Activated T-cell treated with anti-CD3 and anti-CD28 coated beads, Interleukin-2, amount 50 U/mL, for 24 hours (primary cell): Measurements from ENCODE around the gene ELK1.
"Not testable (repeated sequence)": the region's sequence is repeated elsewhere in the genome, so short reads cannot be mapped to it uniquely, and the experiment has no call there.

ENCODE experiments used
- DNase-seq: peaks from one replicate; pipeline ENCODE4 v3.0.0-alpha.2; 2020
- H3K27ac Mint-ChIP-seq: 2 replicates; pipeline ENCODE4 v1.8.0; 2020; ENCODE audit warnings: mild to moderate bottlenecking, mixed read lengths
- H3K27me3 Mint-ChIP-seq: 2 replicates; pipeline ENCODE4 v1.8.0; 2020; ENCODE audit warnings: mixed read lengths
- H3K36me3 Mint-ChIP-seq: 2 replicates; pipeline ENCODE4 v1.8.0; 2020; ENCODE audit warnings: low read depth, mixed read lengths
- H3K4me1 Mint-ChIP-seq: 2 replicates; pipeline ENCODE4 v1.8.0; 2020; ENCODE audit warnings: low read depth, mixed read lengths
- H3K4me3 Mint-ChIP-seq: 2 replicates; pipeline ENCODE4 v1.8.0; 2020; ENCODE audit warnings: mild to moderate bottlenecking, moderate library complexity, mixed read lengths
- H3K9me3 Mint-ChIP-seq: 2 replicates; pipeline ENCODE4 v1.8.0; 2020; ENCODE audit warnings: mixed read lengths

The ELK1 gene, protein sequence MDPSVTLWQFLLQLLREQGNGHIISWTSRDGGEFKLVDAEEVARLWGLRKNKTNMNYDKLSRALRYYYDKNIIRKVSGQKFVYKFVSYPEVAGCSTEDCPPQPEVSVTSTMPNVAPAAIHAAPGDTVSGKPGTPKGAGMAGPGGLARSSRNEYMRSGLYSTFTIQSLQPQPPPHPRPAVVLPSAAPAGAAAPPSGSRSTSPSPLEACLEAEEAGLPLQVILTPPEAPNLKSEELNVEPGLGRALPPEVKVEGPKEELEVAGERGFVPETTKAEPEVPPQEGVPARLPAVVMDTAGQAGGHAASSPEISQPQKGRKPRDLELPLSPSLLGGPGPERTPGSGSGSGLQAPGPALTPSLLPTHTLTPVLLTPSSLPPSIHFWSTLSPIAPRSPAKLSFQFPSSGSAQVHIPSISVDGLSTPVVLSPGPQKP

DNA sequence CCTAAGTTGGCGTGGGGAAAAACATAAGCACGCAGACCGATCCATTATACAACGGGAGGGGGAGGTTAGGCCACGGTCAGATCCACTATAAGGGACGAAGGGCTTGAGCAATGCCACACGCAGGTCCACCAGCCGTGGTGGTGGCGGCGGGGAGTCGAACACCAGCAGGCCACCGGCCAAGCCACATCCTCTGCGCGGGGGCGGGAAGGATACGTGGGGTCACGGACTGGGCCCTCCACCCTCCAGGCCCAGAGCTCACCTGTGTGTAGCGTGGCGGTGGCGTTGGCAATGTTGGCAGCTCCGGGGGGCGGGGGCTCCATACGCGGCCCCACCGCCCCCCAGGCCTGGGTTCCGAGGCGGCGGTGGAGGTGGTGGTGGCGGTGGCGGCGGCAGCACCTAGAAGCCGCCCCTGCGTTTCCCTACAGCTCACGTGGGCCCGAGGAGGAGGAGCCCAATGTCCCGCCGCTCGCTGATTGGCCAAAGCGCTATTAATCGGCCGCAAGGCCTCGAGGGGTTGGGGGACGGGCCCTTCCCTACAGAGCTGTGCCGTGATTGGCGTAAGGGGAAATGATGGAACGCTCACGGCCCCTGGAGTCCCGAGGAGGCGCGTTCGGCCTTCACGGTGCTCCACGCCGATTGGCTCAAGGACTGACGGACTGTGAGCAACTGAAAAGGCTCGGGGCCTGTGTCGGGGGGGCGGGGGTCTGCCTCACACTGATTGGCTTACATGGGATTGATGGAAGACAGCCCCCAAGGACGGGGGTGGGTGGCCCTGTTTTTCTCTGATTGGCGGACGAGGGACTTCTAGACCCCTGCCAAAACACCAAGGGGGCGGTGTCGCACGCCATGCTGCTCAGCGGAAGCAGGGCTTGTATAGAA, at the start of gene ELK1:
TSS of gene ELK1 (minus strand) at position 400 of the 879 bp plus-strand sequence. CDS start 9,122 bp downstream, outside the sequence.
- no peaks in the 10 kb centered on the region for H3K9me3 Mint-ChIP-seq
- peaks cover 74% of the 10 kb centered on the region for H3K36me3 Mint-ChIP-seq
- peak; percentile 86 for DNase-seq
- H3K4me3 Mint-ChIP-seq = peak within 1 kb of the TSS; percentile 85
- peak within 1 kb of the TSS; percentile 92 for H3K27ac Mint-ChIP-seq
- peaks cover 28% of the 10 kb centered on the region for H3K27me3 Mint-ChIP-seq
- peaks cover 39% of the 10 kb centered on the region for H3K4me1 Mint-ChIP-seq

GRCh38 chrX:47697181-47697580, 46.8 kb upstream of the ELK1 start:
- no peak for DNase-seq
- H3K4me1 Mint-ChIP-seq = no peaks in the 10 kb centered on the region
- H3K27me3 Mint-ChIP-seq = peaks cover 57% of the 10 kb centered on the region
- H3K27ac Mint-ChIP-seq = no peak overlapping the region
- H3K36me3 Mint-ChIP-seq = no peaks in the 10 kb centered on the region
- H3K9me3 Mint-ChIP-seq = no peaks in the 10 kb centered on the region
- no peak overlapping the region for H3K4me3 Mint-ChIP-seq

DNA sequence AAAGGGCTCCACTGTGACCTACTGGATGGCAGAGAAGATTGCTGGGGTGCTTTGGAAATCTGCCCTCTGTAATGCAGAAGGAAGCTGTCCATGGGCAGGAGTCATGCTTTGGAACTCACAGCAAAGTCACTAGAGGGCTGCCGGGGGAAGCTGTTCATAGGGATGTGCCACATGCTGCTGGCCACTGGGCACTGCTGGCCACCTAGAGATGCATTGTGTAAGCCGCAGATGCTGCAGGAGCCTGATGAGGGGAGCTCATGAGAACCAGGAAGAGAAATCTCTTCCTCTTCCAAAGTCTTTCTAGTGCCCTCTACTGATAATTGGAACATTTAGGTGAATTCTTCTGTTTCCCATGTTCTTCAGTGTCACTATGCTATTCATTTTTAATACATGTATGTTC, 39.8 kb upstream of the ELK1 start:
- H3K4me3 Mint-ChIP-seq = no peak overlapping the region
- DNase-seq = no peak
- no peaks in the 10 kb centered on the region for H3K36me3 Mint-ChIP-seq
- H3K27ac Mint-ChIP-seq = no peak overlapping the region
- peaks cover 60% of the 10 kb centered on the region for H3K27me3 Mint-ChIP-seq
- H3K4me1 Mint-ChIP-seq = no peaks in the 10 kb centered on the region
- H3K9me3 Mint-ChIP-seq = no peaks in the 10 kb centered on the region

GRCh38 chrX:47687263-47687662, 36.9 kb upstream of the ELK1 start:
- no peaks in the 10 kb centered on the region for H3K4me1 Mint-ChIP-seq
- H3K36me3 Mint-ChIP-seq = no peaks in the 10 kb centered on the region
- H3K27me3 Mint-ChIP-seq = peaks cover 70% of the 10 kb centered on the region
- DNase-seq = no peak
- H3K27ac Mint-ChIP-seq = no peak overlapping the region
- H3K4me3 Mint-ChIP-seq = no peak overlapping the region
- H3K9me3 Mint-ChIP-seq = no peaks in the 10 kb centered on the region

DNA sequence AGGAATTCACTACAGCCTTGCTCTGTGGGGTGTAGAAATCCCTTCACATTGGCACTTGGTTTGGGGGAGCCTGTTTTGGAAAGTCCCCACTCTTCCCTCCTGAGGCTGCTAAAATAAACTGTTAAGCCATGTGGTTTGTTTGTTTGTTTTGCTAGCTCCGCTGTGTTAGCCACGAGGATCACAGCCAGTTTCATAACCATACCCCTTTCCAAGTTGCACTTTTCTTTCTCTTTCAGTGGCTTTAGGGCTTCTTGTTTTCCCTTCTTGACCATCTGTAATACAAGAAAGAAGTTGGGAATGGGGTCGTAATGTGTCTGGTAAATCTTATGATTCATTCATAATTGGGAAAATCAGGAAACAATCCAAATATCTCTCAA, 33.5 kb upstream of the ELK1 start:
- Mint-ChIP-seq H3K27me3 (peaks cover 60% of the 10 kb centered on the region), H3K4me3 (no peak overlapping the region), H3K36me3 (no peaks in the 10 kb centered on the region), H3K27ac (no peak overlapping the region), H3K4me1 (no peaks in the 10 kb centered on the region), H3K9me3 (no peaks in the 10 kb centered on the region)
- DNase-seq = no peak

- H3K27me3 Mint-ChIP-seq = peaks cover 65% of the 10 kb centered on the region
- H3K36me3 Mint-ChIP-seq = no peaks in the 10 kb centered on the region
- H3K9me3 Mint-ChIP-seq = no peaks in the 10 kb centered on the region
- H3K4me1 Mint-ChIP-seq = no peaks in the 10 kb centered on the region
- H3K27ac Mint-ChIP-seq = no peak overlapping the region
- DNase-seq = no peak
- H3K4me3 Mint-ChIP-seq = no peak overlapping the region
Observed at GRCh38 chrX:47683184-47683828, 32.9 kb upstream of the ELK1 start.

GRCh38 chrX:47675959-47676859, 25.8 kb upstream of the ELK1 start:
- DNase-seq, H3K36me3 Mint-ChIP-seq, H3K9me3 Mint-ChIP-seq, H3K27ac Mint-ChIP-seq, H3K4me1 Mint-ChIP-seq, H3K4me3 Mint-ChIP-seq: not testable (repeated sequence)
- peaks cover 56% of the 10 kb centered on the region for H3K27me3 Mint-ChIP-seq

DNA sequence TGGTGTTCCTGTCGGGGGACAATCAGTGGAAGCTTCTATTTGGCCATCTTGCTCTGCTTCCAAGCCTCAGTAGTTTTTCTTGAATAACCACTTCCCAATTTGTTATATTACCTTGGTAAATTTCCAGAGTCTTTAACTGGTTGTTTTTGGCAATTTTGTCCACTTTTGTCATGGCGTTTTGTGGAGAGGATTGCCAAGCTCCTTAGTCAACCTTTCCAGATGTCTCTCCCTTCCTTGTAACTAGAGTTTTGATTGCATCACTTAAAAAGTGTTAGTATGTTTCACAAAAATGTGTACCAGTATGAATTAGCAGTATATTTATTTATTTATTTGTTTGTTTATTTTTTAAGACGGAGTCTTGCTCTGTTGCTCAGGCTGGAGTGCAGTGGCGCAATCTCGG, 24.4 kb upstream of the ELK1 start:
- Mint-ChIP-seq H3K27me3 (peaks cover 60% of the 10 kb centered on the region), H3K9me3 (no peaks in the 10 kb centered on the region), H3K36me3 (no peaks in the 10 kb centered on the region)

DNA sequence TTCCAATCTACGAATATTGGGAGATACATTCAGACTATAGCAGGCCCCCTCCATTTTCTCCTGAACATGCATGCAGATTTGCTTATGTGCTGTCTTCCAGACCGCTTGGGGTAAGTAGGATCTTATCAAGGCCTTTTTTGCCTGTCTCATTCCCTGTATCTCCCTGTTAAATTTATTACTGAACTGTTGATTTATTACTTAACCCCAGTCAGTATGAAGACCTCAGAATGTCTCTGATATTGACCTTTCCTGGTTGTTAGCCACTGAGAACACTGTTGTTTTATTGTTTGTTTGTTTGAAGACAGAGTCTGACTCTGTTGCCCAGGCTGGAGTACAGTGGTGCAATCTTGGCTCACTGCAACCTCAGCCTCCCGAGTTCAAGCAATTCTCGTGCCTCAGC, 15.4 kb upstream of the ELK1 start:
- H3K27ac Mint-ChIP-seq, H3K4me3 Mint-ChIP-seq, H3K9me3 Mint-ChIP-seq, DNase-seq: not testable (repeated sequence)
- peaks cover 21% of the 10 kb centered on the region for H3K27me3 Mint-ChIP-seq
- peaks cover 32% of the 10 kb centered on the region for H3K4me1 Mint-ChIP-seq
- peaks cover 10% of the 10 kb centered on the region for H3K36me3 Mint-ChIP-seq

More for the DNA sequence above, 24.4 kb upstream of the ELK1 start:
- H3K4me3 Mint-ChIP-seq = no peak overlapping the region
- DNase-seq = no peak
- no peak overlapping the region for H3K27ac Mint-ChIP-seq
- H3K4me1 Mint-ChIP-seq = no peaks in the 10 kb centered on the region

DNA sequence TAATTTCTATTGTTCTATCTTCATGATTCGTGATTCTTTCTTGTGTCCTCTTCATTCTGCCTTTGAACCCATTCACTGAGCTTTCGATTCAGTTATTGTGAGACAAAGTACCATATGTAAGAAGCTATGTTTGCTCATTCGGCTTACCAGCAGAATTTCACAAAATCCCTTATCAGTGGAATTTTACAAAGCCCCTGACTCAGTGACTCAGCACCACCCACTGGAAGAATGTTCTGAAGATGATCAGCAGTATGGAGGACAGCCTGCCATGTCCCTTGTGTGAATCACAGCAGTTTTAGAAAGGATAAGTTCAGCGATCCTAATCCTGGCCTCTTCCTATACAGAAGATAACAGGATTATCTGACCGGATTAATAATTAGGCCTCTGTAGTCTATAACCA, 14.4 kb upstream of the ELK1 start:
- no peaks in the 10 kb centered on the region for H3K9me3 Mint-ChIP-seq
- no peak overlapping the region for H3K4me3 Mint-ChIP-seq
- no peak for DNase-seq
- peak overlapping the region; percentile 42 for H3K27ac Mint-ChIP-seq
- peaks cover 40% of the 10 kb centered on the region for H3K4me1 Mint-ChIP-seq
- peaks cover 15% of the 10 kb centered on the region for H3K27me3 Mint-ChIP-seq
- H3K36me3 Mint-ChIP-seq = peaks cover 18% of the 10 kb centered on the region

- Mint-ChIP-seq H3K4me3 (peak overlapping the region; percentile 39), H3K27me3 (peaks cover 22% of the 10 kb centered on the region), H3K36me3 (peaks cover 36% of the 10 kb centered on the region), H3K9me3 (peaks cover 3% of the 10 kb centered on the region), H3K27ac (peak overlapping the region; percentile 95), H3K4me1 (peaks cover 50% of the 10 kb centered on the region)
- DNase-seq = peak; percentile 54
Observed at GRCh38 chrX:47662144-47662657, 11.8 kb upstream of the ELK1 start.

DNA sequence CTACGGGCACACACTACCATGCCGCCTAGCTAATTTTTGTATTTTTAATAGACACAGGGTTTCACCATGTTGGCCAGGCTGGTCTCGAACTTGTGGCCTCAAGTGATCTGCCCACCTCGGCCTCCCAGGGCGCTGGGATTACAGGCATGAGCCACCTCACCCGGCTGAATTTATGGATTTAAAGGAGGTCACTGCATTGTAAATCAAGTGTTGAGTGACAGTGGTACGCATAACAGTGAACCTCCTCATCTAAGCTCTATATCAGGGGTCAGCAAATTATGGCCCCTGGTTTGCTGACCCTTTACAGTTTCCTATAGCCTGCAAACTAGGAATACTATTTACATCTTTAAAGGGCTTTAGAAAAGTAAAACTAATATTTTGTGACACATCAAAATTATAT, 11.2 kb upstream of the ELK1 start:
- Mint-ChIP-seq H3K27ac (peak overlapping the region; percentile 95), H3K4me3 (no peak overlapping the region), H3K9me3 (peaks cover 3% of the 10 kb centered on the region), H3K36me3 (peaks cover 42% of the 10 kb centered on the region), H3K27me3 (peaks cover 25% of the 10 kb centered on the region), H3K4me1 (peaks cover 55% of the 10 kb centered on the region)
- no peak for DNase-seq

DNA sequence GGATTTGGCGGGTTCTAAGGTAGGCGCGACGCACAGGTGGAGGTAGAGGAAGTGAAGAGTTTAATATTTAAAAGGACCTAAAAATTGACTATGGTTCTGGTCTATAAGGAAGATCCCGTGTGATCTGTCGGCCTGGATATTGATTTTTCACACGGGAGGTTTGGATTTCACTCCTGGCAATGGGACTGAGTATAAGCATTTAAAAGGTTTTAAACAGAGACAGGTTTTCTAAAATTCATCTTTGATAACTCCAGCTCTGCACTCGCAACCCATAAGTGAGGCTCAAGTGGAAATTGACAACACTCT, 9.0 kb upstream of the ELK1 start:
- Mint-ChIP-seq H3K27me3 (peaks cover 28% of the 10 kb centered on the region), H3K4me1 (peaks cover 57% of the 10 kb centered on the region)

More for the DNA sequence above, 9.0 kb upstream of the ELK1 start:
- Mint-ChIP-seq H3K27ac (peak overlapping the region; percentile 99), H3K4me3 (peak overlapping the region; percentile 90), H3K36me3 (peaks cover 63% of the 10 kb centered on the region), H3K9me3 (peaks cover 3% of the 10 kb centered on the region)
- DNase-seq = no peak
